ENCODE results near the gene OR10K2.

GRCh38 chr1:158425027-158425426 is 1.0 kb downstream of the OR10K2 start:
- TF ChIP-seq CTCF (IDR thresholded peaks at IDR 0.05) (no peak), POLR2AphosphoS5 (IDR thresholded peaks at IDR 0.05; ENCODE audit: insufficient read depth in 1 of 2, low read depth in 1 of 2) (no peak)

Data from vagina (tissue), 2 donors.